D721Med (cell line): ENCODE measurements around the gene CT47C1.
"Not testable (repeated sequence)": the region's sequence is repeated elsewhere in the genome, so short reads cannot be mapped to it uniquely, and the experiment has no call there.

Source experiments
- DNase-seq: peaks from one replicate; pipeline ENCODE4 v3.0.0; 2011; ENCODE audit warnings: low spot score; ENCODE audit not compliant: insufficient read length
- FAIRE-seq: peaks from 2 replicates; lab custom pipeline; 2011; peaks lifted over from hg19 to GRCh38; lab: Jason Lieb, UNC
- CTCF ChIP-seq: IDR thresholded peaks from 2 replicates; pipeline ENCODE4 v1.5.1; 2012; ENCODE audit warnings: mild to moderate bottlenecking, control low read depth; ENCODE audit not compliant: insufficient read depth; ENCODE audit errors: missing control alignments

The CT47C1 gene

GRCh38 chrX:119072744-119073143 is at the start of gene CT47C1:
Gene CT47C1, plus strand, starts transcription at chrX:119072993. Its CDS starts 233 bp downstream, at chrX:119073226.
- no peak for DNase-seq
- FAIRE-seq, result no peak

GRCh38 chrX:119025900-119026299 is 46.9 kb upstream of the CT47C1 start:
- no peak for FAIRE-seq
- no peak for DNase-seq
- no peak for TF ChIP-seq CTCF

More at GRCh38 chrX:119072744-119073143, at the start of gene CT47C1:
- no peak for TF ChIP-seq CTCF

- FAIRE-seq, result not testable (repeated sequence)
Measured at GRCh38 chrX:119026344-119026743, 46.4 kb upstream of the CT47C1 start.

GRCh38 chrX:119027960-119028732 is 44.6 kb upstream of the CT47C1 start:
- DNase-seq, FAIRE-seq: not testable (repeated sequence)

More at GRCh38 chrX:119026344-119026743, 46.4 kb upstream of the CT47C1 start:
- not testable (repeated sequence) for DNase-seq

GRCh38 chrX:119028733-119029330 is 44.0 kb upstream of the CT47C1 start:
- FAIRE-seq, result no peak
- no peak for TF ChIP-seq CTCF

GRCh38 chrX:119029656-119030055 is 43.1 kb upstream of the CT47C1 start:
- not testable (repeated sequence) for FAIRE-seq

More at GRCh38 chrX:119028733-119029330, 44.0 kb upstream of the CT47C1 start:
- no peak for DNase-seq

GRCh38 chrX:119030990-119031389 is 41.8 kb upstream of the CT47C1 start:
- FAIRE-seq, result no peak
- TF ChIP-seq CTCF, result no peak
- no peak for DNase-seq

More at GRCh38 chrX:119029656-119030055, 43.1 kb upstream of the CT47C1 start:
- not testable (repeated sequence) for DNase-seq

- DNase-seq (no peak), FAIRE-seq (no peak)
- no peak for TF ChIP-seq CTCF
Measured at GRCh38 chrX:119036107-119037029, 36.4 kb upstream of the CT47C1 start.
